HG03060 (cell line): ENCODE measurements around the gene SLC12A9.
"Not testable (repeated sequence)": the region's sequence is repeated elsewhere in the genome, so short reads cannot be mapped to it uniquely, and the experiment has no call there.

Experiments
- ATAC-seq: cut with Tn5 transposase; IDR thresholded peaks from one replicate; pipeline ENCODE4 v1.9.1; 2021; ENCODE audit warnings: low read depth, moderate number of reproducible peaks; ENCODE audit not compliant: unreplicated experiment

Gene SLC12A9

GRCh38 chr7:100852048-100852872 is at the start of gene SLC12A9:
TSS of gene SLC12A9 (plus strand) at chr7:100852713. CDS start at chr7:100854198, 1,485 bp downstream.
- ATAC-seq: no peak

GRCh38 chr7:100802951-100803350 is 49.6 kb upstream of the SLC12A9 start:
- ATAC-seq: no peak

GRCh38 chr7:100803398-100804161 is 48.9 kb upstream of the SLC12A9 start:
- ATAC-seq: no peak

- ATAC-seq: no peak
Measured at GRCh38 chr7:100804681-100805431, 47.7 kb upstream of the SLC12A9 start.

- ATAC-seq: no peak
Measured at GRCh38 chr7:100806276-100806675, 46.2 kb upstream of the SLC12A9 start.

GRCh38 chr7:100806883-100807282 is 45.6 kb upstream of the SLC12A9 start:
- ATAC-seq: not testable (repeated sequence)

GRCh38 chr7:100808354-100808875 is 44.1 kb upstream of the SLC12A9 start:
- no peak for ATAC-seq

GRCh38 chr7:100811480-100811879 is 41.0 kb upstream of the SLC12A9 start:
- ATAC-seq: no peak

GRCh38 chr7:100812729-100813128 is 39.8 kb upstream of the SLC12A9 start:
- ATAC-seq: no peak

- not testable (repeated sequence) for ATAC-seq
Measured at GRCh38 chr7:100816515-100816914, 36.0 kb upstream of the SLC12A9 start.

- no peak for ATAC-seq
Measured at GRCh38 chr7:100817097-100817496, 35.4 kb upstream of the SLC12A9 start.

- no peak for ATAC-seq
Measured at GRCh38 chr7:100818366-100818765, 34.1 kb upstream of the SLC12A9 start.

GRCh38 chr7:100818825-100819224 is 33.7 kb upstream of the SLC12A9 start:
- ATAC-seq: no peak

- ATAC-seq: no peak
Measured at GRCh38 chr7:100819586-100819985, 32.9 kb upstream of the SLC12A9 start.

- ATAC-seq: no peak
Measured at GRCh38 chr7:100822236-100823139, 30.0 kb upstream of the SLC12A9 start.

GRCh38 chr7:100823140-100823525 is 29.4 kb upstream of the SLC12A9 start:
- no peak for ATAC-seq

- ATAC-seq: no peak
Measured at GRCh38 chr7:100823534-100823933, 29.0 kb upstream of the SLC12A9 start.

- ATAC-seq: no peak
Measured at GRCh38 chr7:100824499-100825214, 27.9 kb upstream of the SLC12A9 start.

- no peak for ATAC-seq
Measured at GRCh38 chr7:100825215-100825671, 27.3 kb upstream of the SLC12A9 start.
